H9 (cell line): ENCODE results near the gene KRT1. TPM values are rescaled to one million over a fixed set of nuclear protein-coding genes. Genes with fewer than 3 reads are reported as not detected.

ENCODE experiments used
- DNase-seq: peaks from one replicate; pipeline ENCODE4 v3.0.0-alpha.2; 2017
- H2AFZ ChIP-seq: one replicate; pipeline ENCODE4 v1.6.1; 2013; ENCODE audit warnings: mild to moderate bottlenecking, low read length, control low read depth, moderate library complexity
- H2AK5ac ChIP-seq: 2 replicates; pipeline ENCODE4 v1.6.1; 2013; ENCODE audit warnings: low read length, control low read depth, mixed read lengths; ENCODE audit not compliant: insufficient read length
- H2BK120ac ChIP-seq: one replicate; pipeline ENCODE4 v1.6.1; 2013; ENCODE audit warnings: low read depth, mild to moderate bottlenecking, low read length, control low read depth, inconsistent platforms; ENCODE audit not compliant: poor library complexity, severe bottlenecking
- H2BK12ac ChIP-seq: 2 replicates; pipeline ENCODE4 v1.6.1; 2013; ENCODE audit warnings: low read length, control low read depth, mixed read lengths, low read depth; ENCODE audit not compliant: insufficient read length
- H2BK15ac ChIP-seq: 2 replicates; pipeline ENCODE4 v1.6.1; 2013; ENCODE audit warnings: low read depth, low read length, control low read depth
- H2BK20ac ChIP-seq: one replicate; pipeline ENCODE4 v1.6.1; 2013; ENCODE audit warnings: low read depth, mild to moderate bottlenecking, low read length, control low read depth, inconsistent platforms; ENCODE audit not compliant: poor library complexity, severe bottlenecking
- H2BK5ac ChIP-seq: 2 replicates; pipeline ENCODE4 v1.6.1; 2013; ENCODE audit warnings: low read length, control low read depth, mixed read lengths; ENCODE audit not compliant: insufficient read length
- H3K14ac ChIP-seq: 2 replicates; pipeline ENCODE4 v1.6.1; 2013; ENCODE audit warnings: low read length, control low read depth; ENCODE audit not compliant: insufficient read depth
- H3K18ac ChIP-seq: 2 replicates; pipeline ENCODE4 v1.6.1; 2013; ENCODE audit warnings: low read depth, mild to moderate bottlenecking, mixed read lengths, low read length, control low read depth; ENCODE audit not compliant: insufficient read length
- H3K23ac ChIP-seq: 2 replicates; pipeline ENCODE4 v1.6.1; 2013; ENCODE audit warnings: low read length, control low read depth, mixed read lengths, low read depth; ENCODE audit not compliant: insufficient read length
- H3K23me2 ChIP-seq: 2 replicates; pipeline ENCODE4 v1.6.1; 2013; ENCODE audit warnings: low read depth, mild to moderate bottlenecking, mixed read lengths, low read length, control low read depth; ENCODE audit not compliant: insufficient read length, poor library complexity, severe bottlenecking
- H3K27ac ChIP-seq: 2 replicates; pipeline ENCODE4 v1.5.1; 2013; ENCODE audit warnings: low read length, control low read depth, mixed read lengths, low read depth; ENCODE audit not compliant: insufficient read length
- H3K27me3 ChIP-seq: 2 replicates; pipeline ENCODE4 v1.6.1; 2013; ENCODE audit warnings: low read length, control low read depth, inconsistent platforms; ENCODE audit not compliant: insufficient read depth
- H3K4ac ChIP-seq: 2 replicates; pipeline ENCODE4 v1.6.1; 2013; ENCODE audit warnings: low read depth, mild to moderate bottlenecking, control low read depth, inconsistent platforms, low read length, moderate library complexity
- H3K4me1 ChIP-seq: 2 replicates; pipeline ENCODE4 v1.6.1; 2013; ENCODE audit warnings: low read length, control low read depth, inconsistent platforms; ENCODE audit not compliant: insufficient read depth
- H3K4me2 ChIP-seq: 2 replicates; pipeline ENCODE4 v1.6.1; 2013; ENCODE audit warnings: low read length, control low read depth, mixed read lengths; ENCODE audit not compliant: insufficient read length, insufficient read depth
- H3K56ac ChIP-seq: 2 replicates; pipeline ENCODE4 v1.6.1; 2013; ENCODE audit warnings: low read depth, mild to moderate bottlenecking, mixed read lengths, low read length, control low read depth; ENCODE audit not compliant: insufficient read length
- H3K79me1 ChIP-seq: 2 replicates; pipeline ENCODE4 v1.6.1; 2013; ENCODE audit warnings: low read depth, mild to moderate bottlenecking, moderate library complexity, low read length, control low read depth, inconsistent platforms; ENCODE audit not compliant: insufficient read depth, poor library complexity, severe bottlenecking
- H3K79me2 ChIP-seq: 2 replicates; pipeline ENCODE4 v1.6.1; 2013; ENCODE audit warnings: low read length, control low read depth, inconsistent platforms; ENCODE audit not compliant: insufficient read depth
- H3K9ac ChIP-seq: 2 replicates; pipeline ENCODE4 v1.6.1; 2013; ENCODE audit warnings: low read length, control low read depth, mixed read lengths; ENCODE audit not compliant: insufficient read length; ENCODE audit errors: extremely low read depth
- H3K9me3 ChIP-seq: one replicate; pipeline ENCODE4 v1.6.1; 2013; ENCODE audit warnings: low read depth, low read length, inconsistent platforms; ENCODE audit not compliant: control insufficient read depth
- H3T11ph ChIP-seq: one replicate; pipeline ENCODE4 v1.6.1; 2013; ENCODE audit warnings: mild to moderate bottlenecking, low read length, control low read depth, inconsistent platforms
- H4K20me1 ChIP-seq: one replicate; pipeline ENCODE4 v1.6.1; 2013; ENCODE audit not compliant: control insufficient read depth, insufficient read length, insufficient read depth
- H4K5ac ChIP-seq: 2 replicates; pipeline ENCODE4 v1.6.1; 2013; ENCODE audit warnings: low read depth, mild to moderate bottlenecking, mixed read lengths, low read length, control low read depth; ENCODE audit not compliant: insufficient read length
- H4K8ac ChIP-seq: replicated peaks from 2 replicates; pipeline ENCODE4 v1.6.1; 2013; ENCODE audit warnings: low read length, control low read depth, mixed read lengths, low read depth; ENCODE audit not compliant: insufficient read length
- H4K91ac ChIP-seq: 2 replicates; pipeline ENCODE4 v1.6.1; 2013; ENCODE audit warnings: low read depth, mild to moderate bottlenecking, moderate library complexity, mixed read lengths, low read length, control low read depth; ENCODE audit not compliant: insufficient read length
- H3K27ac Mint-ChIP-seq, 3 experiments: 2 replicates in 2 of 3; 3 replicates in 1 of 3; pipeline ENCODE4 v1.8.0; 2020 to 2021; ENCODE audit warnings: mixed read lengths in 3 of 3, mild to moderate bottlenecking in 1 of 3, moderate library complexity in 1 of 3
- H3K27me3 Mint-ChIP-seq: 2 replicates; pipeline ENCODE4 v1.8.0; 2021; ENCODE audit warnings: low read depth, mild to moderate bottlenecking, moderate library complexity, mixed read lengths
- H3K36me3 Mint-ChIP-seq, 3 experiments: 2 replicates in 2 of 3; 3 replicates in 1 of 3; pipeline ENCODE4 v1.8.0; 2020 to 2021; ENCODE audit warnings: low read depth in 3 of 3, mixed read lengths in 3 of 3; ENCODE audit not compliant: insufficient read depth in 1 of 3
- H3K4me1 Mint-ChIP-seq, 2 experiments: 2 replicates each; pipeline ENCODE4 v1.8.0; 2020; ENCODE audit warnings: mixed read lengths in 2 of 2
- H3K4me3 Mint-ChIP-seq, 2 experiments: 2 replicates in 1 of 2; 3 replicates in 1 of 2; pipeline ENCODE4 v1.8.0; 2020 to 2021; ENCODE audit warnings: mild to moderate bottlenecking in 2 of 2, mixed read lengths in 2 of 2, moderate library complexity in 1 of 2
- H3K9me3 Mint-ChIP-seq, 2 experiments: 2 replicates in 1 of 2; 3 replicates in 1 of 2; pipeline ENCODE4 v1.8.0; 2020; ENCODE audit warnings: mild to moderate bottlenecking in 2 of 2, mixed read lengths in 2 of 2, moderate library complexity in 1 of 2
- WGBS: extraction: QIAGEN DNeasy Blood & Tissue Kit; methylation state at CpG from one replicate; pipeline ENCODE4 v1.1.7; 2013; ENCODE audit warnings: missing lambda C conversion rate, low lambda C conversion rate, mixed read lengths; ENCODE audit not compliant: insufficient read length; ENCODE audit errors: extremely low coverage; 5-methylcytosine and 5-hydroxymethylcytosine counted together
- total RNA-seq: library from RNA; stranded (reverse); gene quantifications from 2 replicates; pipeline ENCODE4 v1.2.1, GENCODE V29; 2021
- TF ChIP-seq, protein P1 (sequence below): fragments of 200-600 bp; sonication (generic); conservative IDR thresholded peaks from 3 replicates; pipeline ENCODE4 v1.8.0; 2021; ENCODE audit warnings: antibody characterized with exemption, mild to moderate bottlenecking

KRT1 gene
- total RNA-seq, 1 experiment from 2014 or later: not detected

DNA sequence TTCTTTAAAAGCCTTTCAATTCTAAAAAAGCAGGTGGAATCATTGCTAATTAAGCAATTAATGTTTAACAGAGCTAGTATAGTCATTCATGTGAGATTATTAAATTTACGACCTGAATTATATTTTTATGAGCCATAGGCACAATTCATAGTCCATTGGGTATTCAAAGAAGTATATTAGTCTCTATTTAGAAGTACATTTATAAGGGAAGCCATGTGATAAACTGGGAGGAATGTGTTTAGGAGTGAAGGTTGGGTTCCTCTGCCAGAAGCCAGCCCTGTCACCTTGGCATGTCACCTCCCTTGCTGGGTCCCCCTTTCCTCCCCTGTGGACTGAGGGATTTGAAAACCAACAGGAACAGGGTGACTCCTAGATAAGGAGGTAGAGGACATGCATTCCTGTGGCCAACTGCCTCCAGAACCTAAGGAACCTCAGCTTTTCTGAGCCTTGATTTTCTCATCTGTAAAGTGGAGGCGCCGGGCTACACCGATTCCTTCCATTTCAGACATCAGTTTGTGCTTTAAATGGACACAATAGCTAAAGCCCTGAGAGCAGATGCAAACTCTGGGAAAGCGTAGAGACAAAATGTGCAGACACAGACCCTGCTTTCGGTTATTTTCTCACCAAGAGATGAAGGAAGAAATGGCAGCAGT is 22.8 kb downstream of the KRT1 start:
- DNase-seq: peak; percentile 5
- Histone ChIP-seq H2AK5ac (no peak overlapping the region), H2BK5ac (no peak overlapping the region), H4K20me1 (peaks cover 2% of the 10 kb centered on the region), H4K8ac (no peak overlapping the region), H4K91ac (no peak overlapping the region), H3K79me2 (no peaks in the 10 kb centered on the region), H3K23ac (no peak overlapping the region), H2AFZ (no peak overlapping the region), H2BK120ac (no peak overlapping the region), H4K5ac (no peak overlapping the region), H3K4me1 (no peaks in the 10 kb centered on the region), H3K4ac (no peak overlapping the region), H3T11ph (no peak overlapping the region), H3K27ac (no peak overlapping the region), H3K14ac (no peak overlapping the region), H3K9ac (no peak overlapping the region), H2BK12ac (no peak overlapping the region), H3K18ac (no peak overlapping the region), H2BK15ac (no peak overlapping the region), H3K56ac (no peak overlapping the region), H3K23me2 (no peaks in the 10 kb centered on the region), H3K9me3 (no peaks in the 10 kb centered on the region), H3K27me3 (no peaks in the 10 kb centered on the region), H3K79me1 (no peaks in the 10 kb centered on the region), H2BK20ac (no peak overlapping the region), H3K4me2 (no peak overlapping the region)
- Mint-ChIP-seq H3K4me1 (peaks cover 0 to 4% of the 10 kb centered on the region in 2 experiments; a peak in 2 of 4 replicates), H3K4me3 (no peak overlapping the region), H3K9me3 (peaks cover under 1 to 2% of the 10 kb centered on the region in 2 experiments; a peak in 2 of 5 replicates), H3K36me3 (no peaks in the 10 kb centered on the region), H3K27me3 (peaks cover 19% of the 10 kb centered on the region), H3K27ac (no peak overlapping the region)
- TF ChIP-seq, protein P1, sequence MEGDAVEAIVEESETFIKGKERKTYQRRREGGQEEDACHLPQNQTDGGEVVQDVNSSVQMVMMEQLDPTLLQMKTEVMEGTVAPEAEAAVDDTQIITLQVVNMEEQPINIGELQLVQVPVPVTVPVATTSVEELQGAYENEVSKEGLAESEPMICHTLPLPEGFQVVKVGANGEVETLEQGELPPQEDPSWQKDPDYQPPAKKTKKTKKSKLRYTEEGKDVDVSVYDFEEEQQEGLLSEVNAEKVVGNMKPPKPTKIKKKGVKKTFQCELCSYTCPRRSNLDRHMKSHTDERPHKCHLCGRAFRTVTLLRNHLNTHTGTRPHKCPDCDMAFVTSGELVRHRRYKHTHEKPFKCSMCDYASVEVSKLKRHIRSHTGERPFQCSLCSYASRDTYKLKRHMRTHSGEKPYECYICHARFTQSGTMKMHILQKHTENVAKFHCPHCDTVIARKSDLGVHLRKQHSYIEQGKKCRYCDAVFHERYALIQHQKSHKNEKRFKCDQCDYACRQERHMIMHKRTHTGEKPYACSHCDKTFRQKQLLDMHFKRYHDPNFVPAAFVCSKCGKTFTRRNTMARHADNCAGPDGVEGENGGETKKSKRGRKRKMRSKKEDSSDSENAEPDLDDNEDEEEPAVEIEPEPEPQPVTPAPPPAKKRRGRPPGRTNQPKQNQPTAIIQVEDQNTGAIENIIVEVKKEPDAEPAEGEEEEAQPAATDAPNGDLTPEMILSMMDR: no peak
- no CpG with 5 or more reads among the region's 6 CpGs for WGBS
